PC-3 (cell line): Measurements from ENCODE around the gene CAND2.
"Not testable (repeated sequence)": the region's sequence is repeated elsewhere in the genome, so short reads cannot be mapped to it uniquely, and the experiment has no call there.

Experiments used
- EZH2 ChIP-seq: fragments of 300-600 bp; sonication (generic); IDR thresholded peaks from one replicate; pipeline ENCODE4 v1.6.1; 2017; ENCODE audit warnings: antibody characterized with exemption, mild to moderate bottlenecking, low read length; ENCODE audit not compliant: unreplicated experiment
- EZH2phosphoT487 ChIP-seq: fragments of 300-600 bp; sonication (generic); IDR thresholded peaks from 2 replicates; pipeline ENCODE4 v1.6.1; 2018; ENCODE audit warnings: mild to moderate bottlenecking, antibody characterized with exemption, low read length, borderline replicate concordance
- TF ChIP-seq, protein P1 (sequence below): fragments of 300-600 bp; sonication (generic); conservative IDR thresholded peaks from 2 replicates; pipeline ENCODE4 v1.5.1; 2017; ENCODE audit warnings: antibody characterized with exemption, low read depth, mild to moderate bottlenecking, low read length

DNA sequence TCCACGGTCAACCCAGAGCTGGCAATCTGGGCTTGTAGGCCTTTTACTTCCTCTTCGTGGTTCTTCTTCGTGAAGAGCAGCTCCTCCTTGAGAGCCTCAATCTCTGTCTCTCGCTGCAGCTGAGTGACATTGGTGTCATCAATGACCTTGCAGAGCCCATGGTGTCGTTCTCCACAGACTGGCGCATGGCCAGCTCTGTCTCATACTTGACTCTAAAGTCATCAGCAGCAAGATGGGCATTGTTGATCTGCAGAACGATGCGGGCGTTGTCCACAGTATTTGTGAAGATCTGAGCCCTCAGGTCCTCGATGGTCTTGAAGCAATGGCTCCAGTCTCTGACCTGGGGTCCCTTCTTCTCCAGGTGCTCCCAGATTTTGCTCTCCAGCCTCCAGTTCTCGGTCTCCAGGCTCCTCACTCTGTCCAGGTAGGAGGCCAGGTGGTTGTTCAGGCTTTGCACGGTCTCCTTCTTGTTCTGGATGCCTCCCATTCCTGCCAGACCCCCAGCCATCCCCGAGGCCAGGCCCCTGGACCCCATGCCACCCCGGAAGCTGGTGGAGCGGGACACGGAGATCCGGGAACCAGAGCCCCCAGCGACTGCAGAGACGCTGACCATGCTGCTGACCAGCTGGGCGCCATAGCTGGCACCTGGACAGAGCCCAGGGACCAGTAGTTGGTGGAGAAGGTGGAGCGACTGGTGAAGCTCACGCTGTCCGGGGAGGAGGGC lies 8.4 kb upstream of the CAND2 start:
- TF ChIP-seq EZH2, EZH2phosphoT487: not testable (repeated sequence)
- TF ChIP-seq, protein P1, sequence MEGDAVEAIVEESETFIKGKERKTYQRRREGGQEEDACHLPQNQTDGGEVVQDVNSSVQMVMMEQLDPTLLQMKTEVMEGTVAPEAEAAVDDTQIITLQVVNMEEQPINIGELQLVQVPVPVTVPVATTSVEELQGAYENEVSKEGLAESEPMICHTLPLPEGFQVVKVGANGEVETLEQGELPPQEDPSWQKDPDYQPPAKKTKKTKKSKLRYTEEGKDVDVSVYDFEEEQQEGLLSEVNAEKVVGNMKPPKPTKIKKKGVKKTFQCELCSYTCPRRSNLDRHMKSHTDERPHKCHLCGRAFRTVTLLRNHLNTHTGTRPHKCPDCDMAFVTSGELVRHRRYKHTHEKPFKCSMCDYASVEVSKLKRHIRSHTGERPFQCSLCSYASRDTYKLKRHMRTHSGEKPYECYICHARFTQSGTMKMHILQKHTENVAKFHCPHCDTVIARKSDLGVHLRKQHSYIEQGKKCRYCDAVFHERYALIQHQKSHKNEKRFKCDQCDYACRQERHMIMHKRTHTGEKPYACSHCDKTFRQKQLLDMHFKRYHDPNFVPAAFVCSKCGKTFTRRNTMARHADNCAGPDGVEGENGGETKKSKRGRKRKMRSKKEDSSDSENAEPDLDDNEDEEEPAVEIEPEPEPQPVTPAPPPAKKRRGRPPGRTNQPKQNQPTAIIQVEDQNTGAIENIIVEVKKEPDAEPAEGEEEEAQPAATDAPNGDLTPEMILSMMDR: not testable (repeated sequence)
